Smooth muscle cell (in vitro differentiated cells): ENCODE results near the gene DOC2A. TPM values are rescaled to one million over a fixed set of nuclear protein-coding genes. Genes with fewer than 3 reads are reported as not detected.

Experiments used
- DNase-seq: peaks from one replicate; lab custom pipeline; 2025; ENCODE audit not compliant: unreplicated experiment; lab: John Stamatoyannopoulos, UW
- H2AFZ ChIP-seq: fragments of 200-600 bp; sonication (generic); 2 replicates; pipeline ENCODE4 v1.6.0; 2016; ENCODE audit warnings: antibody characterized with exemption, low read depth, mild to moderate bottlenecking
- H3F3A ChIP-seq: fragments of 200-600 bp; sonication (generic); 2 replicates; pipeline ENCODE4 v1.6.0; 2017; ENCODE audit warnings: antibody characterized with exemption, low read depth
- H3K27ac ChIP-seq: fragments of 200-600 bp; sonication (generic); 2 replicates; pipeline ENCODE4 v1.5.1; 2016; ENCODE audit warnings: low read depth, mild to moderate bottlenecking
- H3K27me3 ChIP-seq: fragments of 200-600 bp; sonication (generic); 2 replicates; pipeline ENCODE4 v1.6.1; 2016; ENCODE audit warnings: low read depth, mild to moderate bottlenecking
- H3K36me3 ChIP-seq: fragments of 200-600 bp; sonication (generic); 2 replicates; pipeline ENCODE4 v1.5.1; 2016; ENCODE audit warnings: low read depth
- H3K4me1 ChIP-seq: fragments of 200-600 bp; sonication (generic); 2 replicates; pipeline ENCODE4 v1.5.1; 2016; ENCODE audit warnings: low read depth
- H3K4me2 ChIP-seq: fragments of 200-600 bp; sonication (generic); 2 replicates; pipeline ENCODE4 v1.6.0; 2016; ENCODE audit warnings: mild to moderate bottlenecking
- H3K4me3 ChIP-seq: fragments of 200-600 bp; sonication (generic); 2 replicates; pipeline ENCODE4 v1.5.1; 2016; ENCODE audit warnings: mild to moderate bottlenecking
- H3K79me2 ChIP-seq: fragments of 200-600 bp; sonication (generic); 2 replicates; pipeline ENCODE4 v1.6.0; 2016; ENCODE audit warnings: low read depth, mild to moderate bottlenecking
- H3K9ac ChIP-seq: fragments of 200-600 bp; sonication (generic); 2 replicates; pipeline ENCODE4 v1.6.0; 2016; ENCODE audit warnings: low read depth
- H3K9me3 ChIP-seq: fragments of 200-600 bp; sonication (generic); replicated peaks from 2 replicates; pipeline ENCODE4 v1.5.1; 2016; ENCODE audit warnings: low read depth
- H4K20me1 ChIP-seq: fragments of 200-600 bp; sonication (generic); 2 replicates; pipeline ENCODE4 v1.6.0; 2016; ENCODE audit warnings: low read depth
- WGBS: methylation state at CpG from one replicate; pipeline ENCODE4 v1.1.7; 2016; ENCODE audit warnings: low lambda C conversion rate; 5-methylcytosine and 5-hydroxymethylcytosine counted together
- polyA plus RNA-seq: library from polyadenylated mRNA; unstranded; fragments of >200 nt; fragmentation: Nextera tagmentation; extraction: Ambion mirVana; gene quantifications from 2 replicates; pipeline ENCODE4 v1.2.1, GENCODE V29; 2016
- total RNA-seq: library from RNA; depleted of rRNA; stranded (reverse); fragments of >200 nt; gene quantifications from 2 replicates; pipeline ENCODE4 v1.2.3, GENCODE V29; 2014
- TF ChIP-seq, protein P1 (sequence below): fragments of 200-600 bp; sonication (generic); IDR thresholded peaks from 2 replicates; pipeline ENCODE4 v1.5.1; 2017; ENCODE audit warnings: borderline replicate concordance, mild to moderate bottlenecking, antibody characterized with exemption; ENCODE audit not compliant: insufficient read depth, poor library complexity, severe bottlenecking

The DOC2A gene
- total and polyA plus RNA-seq, 2 experiments from 2014 or later, result 0.09 TPM; not detected in 1

DNA sequence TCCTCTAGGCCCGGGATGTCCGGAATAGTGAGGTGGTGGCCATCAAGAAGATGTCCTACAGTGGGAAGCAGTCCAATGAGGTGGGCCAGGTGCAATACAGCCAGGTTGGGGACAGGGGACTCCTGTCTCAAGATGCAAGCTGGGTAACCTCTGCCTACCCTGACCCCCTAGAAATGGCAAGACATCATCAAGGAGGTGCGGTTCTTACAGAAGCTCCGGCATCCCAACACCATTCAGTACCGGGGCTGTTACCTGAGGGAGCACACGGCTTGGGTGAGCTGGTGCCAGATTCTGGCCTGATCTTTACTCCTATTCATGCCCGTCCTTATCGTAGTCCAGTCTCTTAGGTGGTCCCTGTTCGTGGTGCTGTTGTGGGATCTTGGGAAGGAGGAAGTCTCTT, 32.7 kb downstream of the DOC2A start:
- H3K4me1 ChIP-seq, result peaks cover 25% of the 10 kb centered on the region
- H3K9ac ChIP-seq, result no peak overlapping the region
- TF ChIP-seq, protein P1, sequence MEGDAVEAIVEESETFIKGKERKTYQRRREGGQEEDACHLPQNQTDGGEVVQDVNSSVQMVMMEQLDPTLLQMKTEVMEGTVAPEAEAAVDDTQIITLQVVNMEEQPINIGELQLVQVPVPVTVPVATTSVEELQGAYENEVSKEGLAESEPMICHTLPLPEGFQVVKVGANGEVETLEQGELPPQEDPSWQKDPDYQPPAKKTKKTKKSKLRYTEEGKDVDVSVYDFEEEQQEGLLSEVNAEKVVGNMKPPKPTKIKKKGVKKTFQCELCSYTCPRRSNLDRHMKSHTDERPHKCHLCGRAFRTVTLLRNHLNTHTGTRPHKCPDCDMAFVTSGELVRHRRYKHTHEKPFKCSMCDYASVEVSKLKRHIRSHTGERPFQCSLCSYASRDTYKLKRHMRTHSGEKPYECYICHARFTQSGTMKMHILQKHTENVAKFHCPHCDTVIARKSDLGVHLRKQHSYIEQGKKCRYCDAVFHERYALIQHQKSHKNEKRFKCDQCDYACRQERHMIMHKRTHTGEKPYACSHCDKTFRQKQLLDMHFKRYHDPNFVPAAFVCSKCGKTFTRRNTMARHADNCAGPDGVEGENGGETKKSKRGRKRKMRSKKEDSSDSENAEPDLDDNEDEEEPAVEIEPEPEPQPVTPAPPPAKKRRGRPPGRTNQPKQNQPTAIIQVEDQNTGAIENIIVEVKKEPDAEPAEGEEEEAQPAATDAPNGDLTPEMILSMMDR, result no peak
- no peaks in the 10 kb centered on the region for H3K27me3 ChIP-seq
- H3K27ac ChIP-seq, result no peak overlapping the region
- H3K36me3 ChIP-seq, result peaks cover 6% of the 10 kb centered on the region
- H3F3A ChIP-seq, result peaks cover 1% of the 10 kb centered on the region
- no peak overlapping the region for H3K4me3 ChIP-seq
- H2AFZ ChIP-seq, result no peak overlapping the region
- peaks cover 42% of the 10 kb centered on the region for H3K79me2 ChIP-seq
- H3K9me3 ChIP-seq, result no peaks in the 10 kb centered on the region
- H3K4me2 ChIP-seq, result no peak overlapping the region
- H4K20me1 ChIP-seq, result peaks cover 56% of the 10 kb centered on the region
- 97% methylated on average over 9 of the region's 9 CpGs for WGBS
- DNase-seq, result no peak

DNA sequence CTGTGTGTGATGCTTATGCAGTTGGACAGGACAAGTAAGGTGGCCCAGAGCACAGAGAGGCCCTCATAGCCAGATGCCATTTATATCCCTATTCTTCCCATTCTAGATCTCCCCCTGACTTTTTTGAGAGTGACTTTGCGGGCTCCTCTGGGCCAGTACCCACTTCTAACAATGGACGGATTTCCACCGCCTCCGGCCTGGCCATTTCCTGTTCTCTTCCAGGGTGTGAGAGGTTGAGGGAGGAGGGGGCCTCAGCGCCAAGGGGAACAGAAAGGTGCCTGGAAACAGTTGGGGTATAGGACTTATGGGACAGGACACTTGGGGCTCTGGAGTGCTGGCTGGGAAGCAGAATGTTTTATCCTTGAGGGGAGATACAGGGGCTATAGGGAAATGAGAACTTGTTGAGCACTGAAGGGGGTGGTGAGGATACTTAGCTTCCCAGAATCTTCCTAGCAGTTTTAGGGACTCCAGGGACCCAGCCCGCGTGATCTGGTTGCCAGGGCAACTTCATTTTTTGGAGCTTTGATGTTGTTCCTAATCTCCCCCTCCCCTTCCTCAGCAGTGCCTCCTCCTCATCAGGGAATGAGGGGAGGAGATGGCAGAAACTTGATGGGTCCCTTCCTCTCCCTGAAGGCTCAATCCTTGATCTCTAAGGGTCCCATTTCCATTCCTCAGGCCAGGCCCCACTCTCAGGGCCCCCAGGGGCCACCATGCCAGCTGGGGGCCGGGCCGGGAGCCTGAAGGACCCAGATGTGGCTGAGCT, 33.6 kb downstream of the DOC2A start:
- Histone ChIP-seq H3K27ac (no peak overlapping the region), H3K79me2 (peaks cover 42% of the 10 kb centered on the region), H3K4me1 (peaks cover 25% of the 10 kb centered on the region), H3K9ac (no peak overlapping the region), H3K4me2 (peak overlapping the region; percentile 99), H3K4me3 (no peak overlapping the region), H4K20me1 (peaks cover 56% of the 10 kb centered on the region), H3K9me3 (no peaks in the 10 kb centered on the region), H3K36me3 (peaks cover 6% of the 10 kb centered on the region), H3K27me3 (no peaks in the 10 kb centered on the region), H3F3A (peaks cover 10% of the 10 kb centered on the region), H2AFZ (no peak overlapping the region)
- TF ChIP-seq, protein P1, result no peak
- no peak for DNase-seq
- 89% methylated on average over 9 of the region's 9 CpGs for WGBS

DNA sequence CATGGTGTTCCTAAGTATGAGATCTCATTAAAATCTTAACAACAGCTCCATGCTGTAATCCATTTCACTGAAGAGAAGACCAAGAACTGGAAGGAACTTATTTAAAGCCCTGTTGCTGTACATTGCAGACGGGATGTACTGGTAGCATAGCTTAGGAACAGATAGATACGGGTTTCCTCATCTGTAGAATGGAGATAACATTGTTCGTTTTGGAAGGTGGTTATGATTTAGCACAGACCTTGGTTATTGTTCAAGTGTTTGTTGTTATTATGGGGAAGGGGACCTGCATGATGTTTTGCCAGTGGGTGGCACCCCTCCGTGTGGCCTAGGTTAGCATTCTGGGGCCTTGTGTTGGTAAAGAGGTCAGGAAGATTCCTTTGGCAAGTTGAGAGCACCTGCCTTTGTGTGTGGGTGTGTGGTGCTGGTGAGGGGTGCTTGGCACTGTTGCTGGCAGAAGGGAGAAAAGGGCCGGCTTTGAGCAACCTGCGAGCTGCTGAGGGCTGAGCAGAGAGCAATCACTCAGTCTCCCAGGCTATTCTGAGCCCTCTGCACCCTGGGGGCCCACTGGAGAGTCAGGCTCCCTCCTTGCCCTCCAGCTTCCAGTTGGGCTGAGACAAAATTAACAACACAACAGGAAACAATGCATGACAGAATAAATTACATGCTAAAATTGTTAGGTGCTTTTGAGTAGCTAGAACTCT, 34.9 kb downstream of the DOC2A start:
- H2AFZ ChIP-seq, result no peak overlapping the region
- peaks cover 25% of the 10 kb centered on the region for H3K4me1 ChIP-seq
- H3K9me3 ChIP-seq, result no peaks in the 10 kb centered on the region
- no peak overlapping the region for H3K27ac ChIP-seq
- 59% methylated on average over 6 of the region's 6 CpGs for WGBS
- peaks cover 6% of the 10 kb centered on the region for H3K36me3 ChIP-seq
- H3F3A ChIP-seq, result peaks cover 16% of the 10 kb centered on the region
- H3K9ac ChIP-seq, result no peak overlapping the region
- H3K79me2 ChIP-seq, result peaks cover 42% of the 10 kb centered on the region
- peaks cover 56% of the 10 kb centered on the region for H4K20me1 ChIP-seq
- H3K4me3 ChIP-seq, result peak overlapping the region; percentile 84
- TF ChIP-seq, protein P1, result no peak
- DNase-seq, result no peak
- no peaks in the 10 kb centered on the region for H3K27me3 ChIP-seq
- H3K4me2 ChIP-seq, result peak overlapping the region; percentile 99
